Memory B cell (primary cell): ENCODE data around the gene PPP3R1.

ENCODE experiments used
- ATAC-seq: fragments of 150-1000 bp; cut with Tn5 transposase; 2 replicates; pipeline ENCODE4 v1.10.0; 2021; ENCODE audit warnings: low read depth, mild to moderate bottlenecking, moderate library complexity
- DNase-seq, 2 donors: peaks; one replicate each; pipeline ENCODE4 v3.0.0; 2022; ENCODE audit warnings: low spot score in 2 of 2
- H3K27ac Mint-ChIP-seq: one replicate; pipeline ENCODE4 v1.8.0; 2022; ENCODE audit warnings: mild to moderate bottlenecking, moderate library complexity, mixed read lengths
- H3K27me3 Mint-ChIP-seq: one replicate; pipeline ENCODE4 v1.8.0; 2022; ENCODE audit warnings: mixed read lengths
- H3K36me3 Mint-ChIP-seq: one replicate; pipeline ENCODE4 v1.8.0; 2022; ENCODE audit warnings: mild to moderate bottlenecking, mixed read lengths
- H3K4me1 Mint-ChIP-seq: one replicate; pipeline ENCODE4 v1.8.0; 2022; ENCODE audit warnings: mixed read lengths
- H3K4me3 Mint-ChIP-seq: one replicate; pipeline ENCODE4 v1.8.0; 2022; ENCODE audit warnings: mild to moderate bottlenecking, moderate library complexity, mixed read lengths
- H3K9me3 Mint-ChIP-seq: one replicate; pipeline ENCODE4 v1.8.0; 2022; ENCODE audit warnings: mixed read lengths

PPP3R1 gene

DNA sequence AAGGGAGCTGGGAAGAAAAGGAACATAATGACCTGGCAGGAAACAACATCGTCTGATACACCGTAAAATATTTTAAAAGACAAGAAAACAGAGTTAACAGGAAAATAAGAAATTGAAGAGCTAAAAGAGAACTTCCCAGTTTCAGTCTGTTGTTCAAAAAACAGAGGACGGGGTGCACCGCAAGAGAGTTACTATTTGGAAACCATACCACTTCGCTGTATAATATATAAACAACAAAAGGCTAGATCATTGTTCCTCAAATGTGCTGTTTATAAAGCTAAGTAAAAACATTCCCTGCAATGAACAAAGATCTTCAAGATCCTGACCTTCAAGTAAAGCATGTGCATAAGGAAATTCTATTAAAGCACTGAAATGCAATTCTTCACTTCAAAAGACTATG lies 2.1 kb downstream of the PPP3R1 start:
- DNase-seq = peak in 1 of 2 donors; percentile 7
- peaks cover 23% of the 10 kb centered on the region for H3K4me1 Mint-ChIP-seq
- H3K27me3 Mint-ChIP-seq = no peaks in the 10 kb centered on the region
- peak overlapping the region; percentile 93 for H3K4me3 Mint-ChIP-seq
- H3K9me3 Mint-ChIP-seq = no peaks in the 10 kb centered on the region
- ATAC-seq = no peak
- H3K36me3 Mint-ChIP-seq = peaks cover 5% of the 10 kb centered on the region
- peak overlapping the region; percentile 93 for H3K27ac Mint-ChIP-seq

GRCh38 chr2:68248806-68249205 lies 3.5 kb downstream of the PPP3R1 start:
- DNase-seq (no peak), ATAC-seq (no peak)
- Mint-ChIP-seq H3K4me3 (no peak overlapping the region), H3K36me3 (peaks cover 5% of the 10 kb centered on the region), H3K27me3 (no peaks in the 10 kb centered on the region), H3K4me1 (peaks cover 19% of the 10 kb centered on the region), H3K27ac (no peak overlapping the region), H3K9me3 (no peaks in the 10 kb centered on the region)

GRCh38 chr2:68248361-68248760 lies 4.0 kb downstream of the PPP3R1 start:
- Mint-ChIP-seq H3K4me3 (no peak overlapping the region), H3K36me3 (peaks cover 5% of the 10 kb centered on the region), H3K4me1 (peaks cover 15% of the 10 kb centered on the region), H3K9me3 (no peaks in the 10 kb centered on the region), H3K27me3 (no peaks in the 10 kb centered on the region), H3K27ac (no peak overlapping the region)
- DNase-seq = no peak
- ATAC-seq = no peak

DNA sequence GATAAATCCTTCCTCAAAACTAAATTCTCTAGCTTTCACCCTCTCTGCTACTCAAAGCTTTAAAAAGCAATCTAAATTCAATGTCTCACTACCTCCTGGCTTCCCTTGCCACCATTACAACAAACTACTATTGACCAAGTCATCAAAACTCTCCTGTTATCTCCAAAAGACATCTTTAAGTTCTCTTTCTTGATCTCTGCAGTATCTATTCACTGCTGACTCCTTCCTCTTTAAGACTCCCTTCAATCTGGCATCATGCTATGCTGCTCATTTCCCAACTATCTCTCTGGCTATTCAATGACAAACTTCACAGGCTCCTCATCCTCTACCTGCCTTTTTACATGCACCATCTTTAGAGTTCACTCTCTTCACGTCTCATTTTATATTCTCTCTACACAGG lies 5.9 kb downstream of the PPP3R1 start:
- Mint-ChIP-seq H3K9me3 (no peaks in the 10 kb centered on the region), H3K36me3 (peaks cover 3% of the 10 kb centered on the region), H3K4me3 (no peak overlapping the region), H3K27me3 (no peaks in the 10 kb centered on the region), H3K27ac (no peak overlapping the region), H3K4me1 (peaks cover 12% of the 10 kb centered on the region)
- DNase-seq = no peak
- no peak for ATAC-seq

DNA sequence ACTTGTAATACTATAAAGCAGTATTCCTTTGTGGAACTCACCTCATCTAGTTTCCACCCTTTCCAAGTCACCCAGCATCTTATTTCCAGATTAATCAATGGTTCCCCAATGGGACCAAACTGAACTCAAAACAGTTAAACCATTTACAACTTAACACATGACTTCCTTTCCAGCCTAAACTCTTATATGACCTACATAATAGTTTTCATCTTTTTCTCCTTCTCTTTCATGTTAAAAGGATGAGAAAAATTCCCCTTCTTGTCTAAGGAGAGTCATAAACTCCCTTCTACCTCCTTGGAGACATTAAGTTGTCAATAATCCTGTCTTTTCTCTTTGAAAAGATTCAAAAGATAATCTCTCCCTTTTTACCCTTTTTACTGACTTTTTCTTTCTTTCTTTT lies 6.7 kb downstream of the PPP3R1 start:
- Mint-ChIP-seq H3K27me3 (no peaks in the 10 kb centered on the region), H3K27ac (no peak overlapping the region), H3K4me1 (peaks cover 16% of the 10 kb centered on the region), H3K36me3 (peaks cover 1% of the 10 kb centered on the region), H3K9me3 (no peaks in the 10 kb centered on the region), H3K4me3 (no peak overlapping the region)
- no peak for DNase-seq
- no peak for ATAC-seq

- H3K9me3 Mint-ChIP-seq = no peaks in the 10 kb centered on the region
These were observed 7.3 kb downstream of the PPP3R1 start for GRCh38 chr2:68245066-68245465.

DNA sequence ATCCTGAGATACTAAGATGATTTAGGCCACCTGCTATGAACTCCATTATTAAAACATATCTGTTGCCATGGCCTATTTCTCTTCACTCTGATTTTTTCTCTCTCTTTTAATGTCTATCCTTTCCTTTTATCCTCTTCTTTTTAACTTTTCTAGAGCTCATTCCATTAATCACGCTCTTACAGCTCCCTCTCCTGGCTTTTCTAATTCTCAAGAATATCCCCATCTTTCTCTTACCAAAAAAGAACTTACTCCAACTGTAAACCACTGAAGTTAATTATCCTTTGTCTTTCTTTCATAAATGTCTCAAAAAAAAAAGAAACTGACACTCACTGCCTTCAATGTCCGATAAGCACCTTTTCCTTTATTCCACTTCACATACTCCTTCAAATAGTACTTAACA lies 7.9 kb downstream of the PPP3R1 start:
- no peak overlapping the region for H3K4me3 Mint-ChIP-seq

More at GRCh38 chr2:68245066-68245465, 7.3 kb downstream of the PPP3R1 start:
- DNase-seq (no peak), ATAC-seq (no peak)
- Mint-ChIP-seq H3K27ac (no peak overlapping the region), H3K4me3 (no peak overlapping the region), H3K27me3 (no peaks in the 10 kb centered on the region), H3K4me1 (peaks cover 17% of the 10 kb centered on the region), H3K36me3 (peaks cover 7% of the 10 kb centered on the region)

DNA sequence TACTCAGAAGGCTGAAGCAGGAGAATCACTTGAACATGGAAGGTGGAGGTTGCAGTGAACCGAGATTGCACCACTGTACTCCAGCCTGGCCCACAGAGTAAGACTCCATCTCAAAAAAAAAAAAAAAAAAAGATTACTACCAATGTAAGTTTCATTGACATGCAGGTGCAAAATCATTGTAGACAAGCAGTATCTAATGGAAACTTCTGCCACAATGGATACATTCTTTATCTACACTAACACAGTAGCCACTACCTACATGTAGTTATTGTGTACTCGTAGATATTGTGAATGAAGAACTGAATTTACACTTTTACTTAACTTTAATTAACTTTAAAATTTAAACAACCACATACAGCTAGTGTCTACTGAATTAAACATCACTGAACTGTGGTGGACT lies 10.6 kb downstream of the PPP3R1 start:
- DNase-seq (no peak), ATAC-seq (no peak)
- peaks cover 12% of the 10 kb centered on the region for H3K36me3 Mint-ChIP-seq
- H3K9me3 Mint-ChIP-seq = no peaks in the 10 kb centered on the region
- H3K4me1 Mint-ChIP-seq = peaks cover 33% of the 10 kb centered on the region
- no peak overlapping the region for H3K27ac Mint-ChIP-seq
- no peak overlapping the region for H3K4me3 Mint-ChIP-seq
- no peaks in the 10 kb centered on the region for H3K27me3 Mint-ChIP-seq

More for the DNA sequence above, 7.9 kb downstream of the PPP3R1 start:
- Mint-ChIP-seq H3K36me3 (peaks cover 8% of the 10 kb centered on the region), H3K9me3 (no peaks in the 10 kb centered on the region), H3K27me3 (no peaks in the 10 kb centered on the region), H3K27ac (no peak overlapping the region), H3K4me1 (peaks cover 18% of the 10 kb centered on the region)
- ATAC-seq = no peak
- no peak for DNase-seq

DNA sequence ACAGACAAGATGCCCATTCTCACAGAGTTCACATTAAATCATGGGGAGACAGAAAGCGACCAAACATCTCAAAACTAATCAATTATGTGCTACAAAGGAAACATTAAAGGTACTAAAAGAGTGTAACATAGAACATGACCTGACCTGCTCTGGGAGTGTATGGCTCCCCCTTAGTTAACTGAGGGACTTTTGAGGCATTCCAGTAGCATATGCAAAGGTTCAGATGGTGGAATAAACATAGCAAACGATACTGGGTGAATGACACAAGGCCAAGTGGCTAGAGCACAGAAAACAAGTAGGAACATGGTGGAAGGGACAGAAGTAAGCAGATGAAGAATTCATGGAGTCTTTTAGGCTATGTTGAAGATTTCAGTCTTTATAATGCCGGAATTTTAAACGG lies 11.9 kb downstream of the PPP3R1 start:
- Mint-ChIP-seq H3K9me3 (no peaks in the 10 kb centered on the region), H3K27me3 (no peaks in the 10 kb centered on the region), H3K27ac (peak overlapping the region; percentile 36), H3K36me3 (peaks cover 12% of the 10 kb centered on the region), H3K4me3 (peak overlapping the region; percentile 38), H3K4me1 (peaks cover 38% of the 10 kb centered on the region)
- ATAC-seq (no peak), DNase-seq (no peak)

- peaks cover 41% of the 10 kb centered on the region for H3K4me1 Mint-ChIP-seq
- DNase-seq (no peak), ATAC-seq (no peak)
- H3K9me3 Mint-ChIP-seq = no peaks in the 10 kb centered on the region
- peak overlapping the region; percentile 42 for H3K4me3 Mint-ChIP-seq
- peaks cover 12% of the 10 kb centered on the region for H3K36me3 Mint-ChIP-seq
- no peaks in the 10 kb centered on the region for H3K27me3 Mint-ChIP-seq
- peak overlapping the region; percentile 85 for H3K27ac Mint-ChIP-seq
These were observed 13.1 kb downstream of the PPP3R1 start for GRCh38 chr2:68238955-68239822.

GRCh38 chr2:68237976-68238580 lies 14.3 kb downstream of the PPP3R1 start:
- Mint-ChIP-seq H3K36me3 (peaks cover 12% of the 10 kb centered on the region), H3K27ac (peak overlapping the region; percentile 72), H3K4me3 (peak overlapping the region; percentile 0), H3K9me3 (no peaks in the 10 kb centered on the region), H3K27me3 (no peaks in the 10 kb centered on the region), H3K4me1 (peaks cover 39% of the 10 kb centered on the region)
- ATAC-seq (no peak), DNase-seq (no peak)

DNA sequence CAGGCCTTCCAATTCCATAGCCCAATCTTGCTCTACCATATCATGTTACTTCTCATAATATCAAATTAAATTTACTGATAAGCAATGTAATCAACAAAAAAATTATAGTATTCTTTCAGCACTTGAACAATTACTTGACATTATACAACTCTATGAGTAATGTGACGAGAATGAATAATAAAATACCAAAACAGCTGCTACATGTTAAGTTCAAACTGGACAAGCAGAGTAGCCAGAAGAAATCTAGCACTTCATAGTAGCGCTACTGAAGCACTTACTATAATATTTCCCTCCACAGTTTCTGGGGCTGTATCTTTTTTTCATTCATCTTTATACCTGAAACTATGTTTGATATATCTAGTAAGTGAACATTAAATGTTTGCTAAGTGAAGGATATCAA lies 14.9 kb downstream of the PPP3R1 start:
- ATAC-seq = no peak
- no peak overlapping the region for H3K27ac Mint-ChIP-seq
- no peaks in the 10 kb centered on the region for H3K9me3 Mint-ChIP-seq
- peaks cover 42% of the 10 kb centered on the region for H3K4me1 Mint-ChIP-seq
- DNase-seq = no peak
- peaks cover 12% of the 10 kb centered on the region for H3K36me3 Mint-ChIP-seq
- no peak overlapping the region for H3K4me3 Mint-ChIP-seq
- H3K27me3 Mint-ChIP-seq = no peaks in the 10 kb centered on the region

DNA sequence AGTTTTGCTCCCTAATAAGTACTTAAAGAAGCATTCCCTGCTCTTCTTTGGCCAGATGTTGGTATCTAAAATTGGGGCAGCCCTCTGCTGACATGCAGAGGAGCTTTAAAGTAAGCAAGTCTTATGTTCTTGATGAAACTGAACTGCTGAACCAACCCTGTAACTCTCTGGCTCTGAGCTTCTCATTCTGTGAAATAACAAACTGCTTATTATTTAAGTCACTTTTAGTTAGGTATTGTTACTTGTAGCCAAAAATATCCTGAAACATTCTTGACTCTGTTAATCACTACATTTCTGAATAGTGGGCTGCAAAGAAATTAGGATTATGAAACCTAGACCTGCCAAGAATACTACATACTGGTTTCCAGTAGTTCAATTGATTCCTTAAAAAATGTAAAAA lies 15.5 kb downstream of the PPP3R1 start:
- no peaks in the 10 kb centered on the region for H3K9me3 Mint-ChIP-seq
- H3K4me3 Mint-ChIP-seq = no peak overlapping the region
- H3K36me3 Mint-ChIP-seq = peaks cover 12% of the 10 kb centered on the region
- peaks cover 42% of the 10 kb centered on the region for H3K4me1 Mint-ChIP-seq
- peak overlapping the region; percentile 42 for H3K27ac Mint-ChIP-seq
- DNase-seq (no peak), ATAC-seq (peak; percentile 39)
- no peaks in the 10 kb centered on the region for H3K27me3 Mint-ChIP-seq

DNA sequence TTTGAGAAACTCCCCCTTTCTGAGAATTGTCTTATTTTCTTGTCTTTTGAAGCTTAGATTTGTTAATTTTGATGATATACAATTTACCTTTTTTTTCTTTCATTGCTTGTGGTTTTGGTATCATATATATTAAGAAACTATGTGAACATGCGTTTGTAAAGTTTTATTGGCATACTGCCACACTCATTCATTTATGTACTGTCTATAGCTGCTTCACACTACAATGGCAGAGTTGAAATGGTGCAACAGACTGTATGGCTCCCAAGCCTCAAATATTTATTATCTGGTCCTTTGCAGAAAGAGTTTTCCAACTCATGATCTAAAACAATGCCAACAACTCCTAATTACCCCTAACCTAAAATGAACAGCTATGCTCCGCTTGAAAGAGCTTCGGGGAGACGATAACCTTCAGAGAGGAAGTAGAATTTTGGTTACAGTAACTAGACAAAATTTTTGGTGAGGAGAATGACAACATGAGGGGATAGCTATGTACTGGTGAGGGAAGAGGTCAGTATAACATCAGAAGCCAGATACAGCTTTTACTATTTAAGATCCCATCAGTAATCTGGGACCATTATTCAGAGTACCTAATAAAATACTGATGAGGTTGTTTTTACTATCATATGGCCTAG lies 16.1 kb downstream of the PPP3R1 start:
- no peaks in the 10 kb centered on the region for H3K27me3 Mint-ChIP-seq
- no peaks in the 10 kb centered on the region for H3K9me3 Mint-ChIP-seq
- peak overlapping the region; percentile 3 for H3K4me3 Mint-ChIP-seq
- no peak for DNase-seq
- peak; percentile 84 for ATAC-seq
- H3K4me1 Mint-ChIP-seq = peaks cover 42% of the 10 kb centered on the region
- peak overlapping the region; percentile 42 for H3K27ac Mint-ChIP-seq
- H3K36me3 Mint-ChIP-seq = peaks cover 12% of the 10 kb centered on the region
